Kidney glomerular epithelial cell (primary cell): ENCODE data around the gene MYO3B.

ENCODE experiments used
- DNase-seq: peaks from one replicate; lab custom pipeline; 2025; lab: John Stamatoyannopoulos, UW

MYO3B gene

DNA sequence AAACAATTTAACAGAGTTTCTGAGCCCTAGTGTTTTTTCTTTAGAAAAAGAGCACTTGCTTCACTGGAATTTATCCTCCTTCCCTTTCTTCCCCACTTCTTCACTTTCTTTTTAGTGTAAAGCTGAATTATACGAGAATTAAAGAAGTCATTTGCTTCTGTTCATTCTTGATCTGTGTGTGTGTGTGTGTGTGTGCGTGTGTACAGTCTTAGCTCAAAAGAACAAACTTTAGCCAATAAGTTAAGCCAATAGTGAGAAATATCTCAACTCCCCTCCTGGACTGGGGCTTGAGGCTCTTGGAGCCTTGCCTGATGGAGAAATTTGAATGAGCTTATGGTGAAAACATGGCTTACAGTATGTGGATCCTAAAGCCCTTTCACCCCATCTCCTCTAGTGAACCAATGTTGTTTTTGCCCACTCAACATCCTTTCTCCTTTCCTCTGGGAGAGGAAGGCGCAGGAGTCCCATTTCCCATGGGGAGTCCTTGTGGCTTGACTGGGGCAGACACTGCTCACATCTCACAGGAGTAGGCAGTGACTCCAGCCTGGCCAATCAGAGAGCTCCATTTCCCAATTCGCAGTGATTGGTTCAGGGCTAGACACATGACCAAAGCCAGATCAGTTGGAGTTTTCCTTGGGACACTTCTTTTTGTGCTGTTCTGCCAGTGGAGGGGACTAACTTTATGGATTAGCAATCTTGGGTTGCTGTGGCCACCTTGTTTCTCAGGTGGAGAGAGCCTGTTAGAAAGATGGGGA is 16.3 kb upstream of the MYO3B start:
- DNase-seq: no peak

DNA sequence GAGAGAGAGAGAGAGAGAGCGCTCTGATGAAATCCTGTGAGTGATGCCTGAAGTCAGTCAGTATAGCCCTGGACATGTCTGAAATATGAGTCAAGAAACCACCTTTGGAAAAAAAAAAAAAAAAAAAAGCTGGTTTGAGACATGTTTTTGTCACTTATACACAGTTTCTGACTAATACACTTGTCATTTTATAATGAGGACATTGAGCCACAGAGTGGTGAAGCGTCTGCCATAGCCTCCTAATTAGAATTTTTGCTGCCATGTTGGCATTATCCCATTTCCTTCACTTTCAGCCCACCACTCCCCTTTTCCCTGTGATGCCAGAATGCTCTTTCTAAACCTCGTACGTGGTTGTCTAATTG is 15.7 kb upstream of the MYO3B start:
- peak; percentile 28 for DNase-seq

DNA sequence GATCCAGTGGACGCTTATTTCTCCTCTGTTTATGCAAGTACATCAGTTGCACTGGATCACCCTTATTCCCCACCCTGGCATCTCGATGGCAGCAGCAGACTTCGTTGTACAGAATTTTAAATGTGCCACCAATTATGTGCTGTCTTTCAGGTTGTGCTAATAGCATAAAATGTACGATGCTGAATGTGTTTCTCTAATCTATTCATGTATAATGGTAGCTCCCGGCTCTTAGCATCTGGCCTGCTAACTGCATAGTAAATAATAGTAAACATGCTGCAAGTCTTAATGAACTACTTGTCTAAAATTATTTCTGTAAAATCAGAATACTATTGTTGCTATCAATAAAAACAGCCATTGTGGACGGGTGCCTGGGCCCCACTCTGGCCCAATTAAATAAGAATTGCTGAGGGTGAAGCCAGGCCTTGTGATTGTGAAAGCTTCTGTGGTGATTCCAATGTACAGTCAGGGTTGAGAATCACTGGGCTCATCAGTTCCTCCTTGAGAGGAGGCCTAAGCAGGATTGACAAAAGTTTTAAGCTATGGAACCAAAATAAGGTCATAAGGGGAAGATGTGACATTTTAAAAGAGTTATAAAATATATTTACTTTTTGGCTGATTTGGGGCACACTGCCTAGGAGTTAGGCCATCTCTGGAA is 14.4 kb upstream of the MYO3B start:
- no peak for DNase-seq

DNA sequence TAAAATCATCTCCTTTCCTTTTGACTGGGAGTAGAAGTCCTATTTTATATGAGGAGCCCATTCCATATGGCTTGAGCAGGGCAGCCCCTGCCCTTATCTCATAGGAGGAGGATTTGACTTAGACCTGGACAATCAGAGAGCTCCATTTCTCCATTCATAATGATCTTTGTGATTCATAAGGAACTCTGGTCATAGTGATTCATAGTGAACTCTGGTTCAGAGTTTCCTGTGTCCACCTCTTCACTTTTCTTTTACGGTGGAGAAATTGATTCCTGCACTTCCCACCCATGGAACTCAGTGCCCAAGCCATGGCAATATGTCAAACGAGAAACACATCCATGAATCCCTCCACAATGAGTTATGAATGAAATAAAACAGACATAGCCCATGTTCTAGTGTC is 12.8 kb upstream of the MYO3B start:
- DNase-seq: peak; percentile 12

DNA sequence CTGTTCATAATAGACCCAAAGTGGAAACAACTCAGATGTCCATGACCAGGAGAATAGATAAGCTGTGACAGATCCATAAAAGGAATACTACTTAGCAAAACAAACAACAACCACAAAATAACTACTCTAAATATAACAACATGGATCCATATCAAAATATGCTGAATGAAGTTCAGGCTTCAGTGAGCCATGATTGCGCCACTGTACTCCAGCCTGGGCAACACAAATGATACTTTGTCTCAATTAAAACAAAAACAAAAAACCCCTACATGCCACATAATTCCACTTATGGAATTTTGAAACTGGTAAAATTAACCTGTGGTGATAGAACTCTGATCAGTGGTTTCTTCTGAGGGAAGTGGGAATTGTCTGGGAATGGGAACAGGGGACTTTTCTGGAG is 11.2 kb upstream of the MYO3B start:
- DNase-seq: no peak

DNA sequence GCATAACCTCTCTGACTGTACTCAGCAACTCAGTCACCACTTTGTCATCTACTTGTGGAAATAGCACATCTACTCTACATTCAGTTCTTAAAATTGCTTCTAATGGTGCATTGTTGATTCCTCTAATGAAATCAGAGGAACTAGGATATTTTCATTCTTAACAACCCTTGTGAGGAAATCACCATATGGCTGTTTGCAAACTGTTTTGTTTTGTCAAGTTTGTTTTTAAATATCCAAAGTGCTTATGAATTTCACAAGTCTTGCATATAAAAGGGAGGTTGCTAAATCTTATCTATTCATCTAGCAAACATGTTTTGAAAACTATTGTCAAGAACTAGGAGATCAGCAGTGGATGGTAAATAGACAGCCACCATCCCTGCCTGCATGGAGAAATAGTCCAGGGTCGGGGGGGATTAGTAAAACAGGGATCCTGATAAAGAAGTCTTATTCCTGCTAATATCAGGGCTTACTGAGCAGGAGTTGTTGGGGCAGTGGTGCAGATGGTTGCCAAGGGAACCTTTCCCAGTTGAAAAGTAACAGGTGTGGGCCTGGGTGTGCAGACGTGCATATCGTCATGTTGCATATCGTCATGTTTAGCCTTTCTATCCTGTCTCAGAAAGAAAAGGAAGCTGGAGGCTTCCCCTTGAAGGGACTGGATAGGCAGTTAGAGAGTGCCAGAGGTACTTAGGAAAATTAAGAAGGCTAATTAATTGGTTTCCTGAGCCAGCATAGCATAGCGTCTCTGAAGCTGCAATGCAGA is 7.5 kb upstream of the MYO3B start:
- DNase-seq: peak; percentile 21

DNA sequence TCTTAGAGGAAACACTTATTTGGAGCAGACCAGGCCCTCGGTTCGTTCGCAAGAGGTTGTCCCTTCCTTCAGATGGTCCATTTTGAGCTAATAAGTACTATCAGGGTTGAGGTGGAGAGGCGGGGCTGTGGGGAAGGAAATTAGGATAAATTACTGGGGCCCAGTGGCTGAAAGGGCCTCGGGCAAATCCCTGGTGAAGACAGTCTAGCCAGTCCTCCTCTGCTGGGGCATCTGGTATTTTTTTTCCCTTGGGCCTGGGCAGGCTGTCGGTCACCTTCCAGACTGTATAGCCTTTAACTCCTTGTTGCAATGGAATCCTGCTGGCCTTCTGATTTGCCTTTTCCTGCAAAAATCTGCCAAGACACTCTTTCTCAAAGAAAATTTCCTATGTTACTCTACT is 1.7 kb upstream of the MYO3B start:
- DNase-seq: no peak

DNA sequence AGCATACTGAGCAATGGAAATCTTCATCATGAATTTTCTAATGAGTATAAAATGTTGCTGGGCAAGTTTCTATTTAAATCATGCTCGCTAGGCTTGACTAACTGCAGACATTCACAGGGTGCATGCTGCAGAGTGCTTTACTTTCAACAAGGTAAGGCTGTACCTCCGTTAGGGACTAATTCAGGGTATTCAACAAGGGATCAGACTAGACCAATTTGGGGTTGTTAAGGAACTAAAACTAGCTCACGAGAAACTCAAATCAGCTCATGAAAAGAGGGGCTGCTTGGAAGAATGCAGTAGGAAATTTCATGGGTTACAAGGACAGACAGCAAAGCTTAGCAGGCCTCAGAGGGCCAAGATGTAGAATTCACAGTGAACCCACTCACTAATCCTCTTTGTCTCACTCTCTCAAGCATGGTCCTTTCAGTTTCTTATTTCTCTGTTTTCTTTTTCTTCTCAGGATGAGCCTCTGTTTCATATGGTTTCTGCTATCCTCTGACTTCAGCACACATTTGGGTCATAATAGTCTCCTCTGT is 2.2 kb downstream of the MYO3B start:
- no peak for DNase-seq

DNA sequence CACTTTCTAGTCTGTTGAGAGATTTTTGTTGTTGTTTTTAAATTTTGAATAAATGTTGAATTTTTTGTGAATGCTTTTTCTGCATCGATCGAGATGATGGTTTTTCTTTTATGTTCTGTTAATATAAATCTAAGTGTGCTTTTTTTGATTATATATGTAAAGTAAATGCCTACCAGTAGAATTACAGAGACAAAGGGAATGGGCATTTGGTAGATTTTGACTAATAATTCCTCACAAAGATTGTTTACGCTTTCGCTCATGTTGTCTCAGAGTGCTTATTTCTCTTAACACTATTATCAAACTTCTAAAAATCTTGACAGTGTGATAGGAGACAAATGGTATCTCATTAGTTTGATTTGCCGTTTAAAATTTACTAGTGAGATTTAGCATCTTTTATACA is 3.7 kb downstream of the MYO3B start:
- no peak for DNase-seq

DNA sequence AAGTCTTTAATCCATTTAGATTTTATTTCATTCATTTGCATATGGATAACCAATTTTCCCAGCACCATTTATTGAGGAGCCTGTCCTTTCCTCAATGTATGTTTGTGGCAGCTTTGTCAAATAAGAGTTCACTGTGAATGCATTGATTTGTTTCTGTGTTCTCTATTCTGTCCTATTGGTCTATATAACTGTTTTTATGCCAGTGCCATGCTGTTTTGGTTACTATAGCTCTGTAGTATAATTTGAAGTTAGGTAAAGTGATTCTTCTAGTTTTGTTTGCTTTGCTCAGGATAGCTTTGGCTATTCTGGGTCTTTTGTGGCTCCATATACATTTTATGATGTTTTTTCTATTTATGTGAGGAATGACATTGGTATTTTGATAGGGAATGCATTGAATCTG is 7.4 kb downstream of the MYO3B start:
- no peak for DNase-seq

DNA sequence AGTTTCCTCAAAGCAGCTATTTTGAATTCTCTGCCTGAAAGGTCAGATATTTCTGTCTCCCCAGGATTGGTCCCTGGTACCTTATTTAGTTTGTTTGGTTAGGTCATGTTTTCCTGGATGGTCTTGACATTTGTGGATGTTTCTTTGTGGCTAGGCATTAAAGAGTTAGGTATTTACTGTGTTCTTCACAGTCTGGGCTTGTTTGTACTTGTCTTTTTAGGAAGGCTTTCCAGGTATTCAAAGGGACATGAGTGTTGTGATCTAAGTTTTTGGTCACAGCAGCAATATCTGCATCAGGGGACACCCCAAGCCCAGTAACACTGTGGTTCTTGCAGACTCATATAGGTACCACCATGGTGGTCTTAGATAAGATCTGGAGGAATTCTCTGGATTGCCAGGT is 11.8 kb downstream of the MYO3B start:
- DNase-seq: no peak

DNA sequence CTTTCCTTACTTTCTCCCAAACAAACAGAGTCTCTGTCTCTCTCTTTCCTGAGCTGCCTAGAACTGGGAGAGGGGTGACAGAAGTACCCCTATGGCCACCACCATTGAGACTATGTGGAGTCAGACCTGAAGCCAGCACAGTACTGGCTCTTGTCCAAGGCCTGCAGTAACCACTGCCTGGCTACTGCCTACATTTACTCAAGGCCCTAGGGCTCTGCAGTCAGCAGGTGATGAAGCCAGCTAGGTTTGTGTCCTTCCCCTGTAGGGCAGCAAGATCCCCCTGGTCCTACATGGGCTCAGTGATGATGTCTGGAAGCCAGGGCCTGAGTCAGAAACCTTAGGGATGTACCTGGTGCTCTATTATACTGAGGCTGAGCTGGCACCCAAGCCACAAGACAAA is 12.2 kb downstream of the MYO3B start:
- DNase-seq: no peak

DNA sequence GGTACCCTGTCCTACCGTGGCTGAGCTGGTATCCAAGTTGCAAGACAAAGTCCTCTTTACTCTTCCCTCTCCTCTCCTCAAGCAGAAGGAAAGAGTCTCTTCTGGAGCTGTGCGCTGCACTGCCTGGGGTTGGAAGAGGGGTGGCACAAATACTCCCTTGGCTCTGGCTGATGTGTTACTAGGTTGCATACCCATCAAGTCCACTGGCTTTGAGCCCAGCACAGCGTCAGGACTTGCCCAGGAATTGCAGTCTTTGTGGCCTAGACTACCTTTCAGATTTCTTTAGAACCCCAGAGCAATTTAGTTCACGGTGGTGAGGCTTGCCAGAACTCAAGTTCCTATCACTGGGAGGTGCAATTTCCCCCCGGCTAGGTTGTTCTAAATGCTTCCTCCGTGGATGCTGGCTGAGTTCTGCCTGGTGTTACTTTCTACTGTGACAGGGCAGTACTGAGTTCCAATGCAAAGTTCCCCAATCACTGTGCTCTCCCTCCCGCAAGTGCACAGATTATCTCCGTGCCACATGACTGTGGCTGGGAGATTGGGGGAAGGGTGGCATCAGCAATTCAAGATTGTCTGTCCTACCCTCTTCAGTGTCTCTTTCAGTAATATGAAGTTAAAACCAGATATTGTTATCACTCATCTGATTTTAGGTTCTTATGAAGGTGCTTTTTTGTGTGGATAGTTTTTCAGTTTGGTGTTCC is 13.4 kb downstream of the MYO3B start:
- DNase-seq: no peak

DNA sequence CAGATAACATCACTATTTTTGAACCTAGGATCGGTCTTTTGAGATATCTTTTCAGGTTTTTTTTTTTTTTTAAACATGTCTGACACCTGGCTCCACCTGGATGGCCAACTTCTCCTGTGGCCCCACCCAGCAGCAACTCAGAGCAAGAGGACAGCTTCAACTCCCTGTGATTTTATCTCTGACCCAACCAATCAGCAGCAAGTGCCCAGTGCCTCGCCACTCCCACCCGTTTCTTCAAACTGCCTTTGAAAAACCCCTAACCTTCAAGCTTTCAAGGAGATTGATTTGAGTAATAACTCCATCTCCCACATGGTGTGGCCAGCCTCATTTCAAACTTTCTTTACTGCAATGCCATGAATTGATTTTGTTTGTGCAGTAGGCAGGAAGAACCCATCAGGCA is 19.0 kb downstream of the MYO3B start:
- DNase-seq: no peak

DNA sequence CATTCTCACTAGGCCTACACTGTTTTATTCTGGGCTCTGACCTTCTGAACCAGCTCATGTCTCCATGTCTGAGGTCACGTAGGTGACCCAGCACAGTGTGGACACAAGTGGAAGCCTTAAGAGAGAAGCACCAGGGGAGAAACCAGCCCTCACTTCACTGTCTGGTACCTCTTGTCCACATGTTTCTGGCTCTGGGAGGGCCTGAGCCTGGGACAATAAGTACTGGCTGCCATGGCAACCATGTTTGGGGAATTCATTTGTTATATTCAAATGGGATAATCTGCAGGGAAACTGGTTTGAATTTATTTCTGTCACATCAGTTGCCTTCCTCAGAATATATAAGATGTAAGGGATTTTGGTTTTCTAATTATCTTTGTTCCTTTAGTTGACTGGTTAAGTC is 23.3 kb downstream of the MYO3B start:
- no peak for DNase-seq

DNA sequence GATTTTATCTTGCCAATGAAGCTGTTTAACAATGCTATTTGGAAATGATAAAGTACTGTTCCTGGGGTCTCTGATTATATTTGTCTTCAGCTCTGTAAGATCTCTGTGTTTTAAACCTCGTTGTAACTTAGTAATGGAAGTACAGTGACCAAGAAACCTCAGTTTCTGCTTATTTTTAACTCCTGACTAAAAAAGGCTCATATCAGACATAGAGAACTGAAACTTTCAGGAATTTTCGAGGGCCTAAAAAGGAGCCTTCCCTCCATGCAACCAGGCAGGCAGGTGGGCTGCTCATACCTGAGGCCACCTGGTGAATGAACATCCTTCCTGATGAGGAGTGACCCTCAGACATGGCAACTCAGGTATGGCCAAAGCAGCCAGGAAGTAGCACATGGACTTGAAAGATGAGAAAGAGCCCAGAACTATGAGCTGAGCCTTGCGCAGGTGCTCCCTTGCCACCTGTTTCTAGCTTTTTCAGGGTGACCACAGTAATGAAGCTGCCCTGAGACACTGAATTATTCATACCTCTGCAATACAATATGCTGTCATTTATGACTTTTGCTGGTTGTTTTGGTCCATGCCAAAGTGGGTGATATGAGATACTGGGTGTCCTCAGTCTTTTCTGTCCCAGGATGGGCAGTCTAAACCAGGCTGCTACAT is 23.9 kb downstream of the MYO3B start:
- DNase-seq: no peak

DNA sequence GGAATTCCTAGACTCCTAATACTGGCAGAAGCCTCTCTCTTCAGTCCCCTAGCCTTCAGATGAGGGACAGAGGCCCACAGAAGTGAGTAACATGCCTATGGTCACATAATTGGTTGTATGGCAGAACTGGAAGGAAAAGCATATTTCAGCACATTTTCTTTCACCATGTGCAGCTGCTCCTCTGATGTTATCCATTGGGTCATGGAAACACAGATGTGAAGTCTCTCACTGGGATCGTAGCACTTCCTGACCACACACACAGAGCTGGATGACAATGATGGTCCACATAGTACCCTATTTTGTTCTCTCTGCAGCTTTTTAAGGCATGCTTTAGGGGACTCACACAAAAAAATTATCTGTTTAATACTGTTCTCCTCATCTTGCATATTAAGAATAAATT is 24.5 kb downstream of the MYO3B start:
- no peak for DNase-seq

DNA sequence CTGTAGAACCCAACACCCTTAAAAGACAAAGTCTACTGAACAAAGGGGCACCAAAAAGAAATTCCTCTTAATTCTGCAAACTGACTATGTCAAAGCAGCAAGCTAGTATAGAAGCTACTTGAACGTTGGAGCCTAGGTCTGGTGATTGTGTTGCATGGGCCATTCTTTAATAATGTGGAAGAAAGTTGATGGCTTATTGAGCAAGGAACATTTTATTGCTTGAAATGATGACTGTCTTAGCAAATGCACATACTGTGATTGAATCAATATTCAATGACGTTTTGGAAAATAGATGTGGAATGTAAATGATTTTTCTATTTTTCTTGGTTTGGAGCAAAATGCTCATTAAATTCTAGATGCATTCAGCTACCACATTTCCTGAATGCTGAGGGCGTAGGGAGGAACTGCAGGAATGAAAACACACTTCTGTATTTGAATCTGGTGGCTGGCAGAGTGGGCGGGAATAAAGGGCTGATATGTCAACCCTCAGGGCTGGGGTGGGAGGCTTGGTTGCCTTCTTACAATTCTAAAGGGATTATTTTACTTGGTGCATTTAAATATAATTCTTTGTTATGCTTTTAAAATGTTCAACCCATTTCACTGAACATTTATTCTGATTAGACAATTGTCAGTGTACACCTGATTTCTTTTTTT is 26.5 kb downstream of the MYO3B start:
- DNase-seq: no peak

DNA sequence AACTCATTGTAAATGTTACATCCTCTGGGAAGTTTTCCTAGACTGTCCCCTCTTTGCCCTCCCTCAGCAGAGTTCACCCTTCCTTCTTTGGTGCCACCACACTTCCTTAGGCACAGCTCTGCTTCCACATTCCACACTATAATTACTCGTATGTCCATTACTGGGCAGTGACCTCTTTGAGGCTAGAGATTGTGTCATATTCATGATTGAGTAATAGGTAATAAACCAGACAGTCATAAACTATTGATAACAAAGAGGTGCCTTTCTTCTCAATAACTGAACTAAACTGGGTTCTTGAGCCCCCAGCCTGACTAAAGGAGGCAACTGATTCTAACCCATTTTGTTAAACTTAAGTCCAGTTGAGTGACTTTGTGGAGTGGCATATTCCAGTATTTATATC is 28.3 kb downstream of the MYO3B start:
- no peak for DNase-seq

DNA sequence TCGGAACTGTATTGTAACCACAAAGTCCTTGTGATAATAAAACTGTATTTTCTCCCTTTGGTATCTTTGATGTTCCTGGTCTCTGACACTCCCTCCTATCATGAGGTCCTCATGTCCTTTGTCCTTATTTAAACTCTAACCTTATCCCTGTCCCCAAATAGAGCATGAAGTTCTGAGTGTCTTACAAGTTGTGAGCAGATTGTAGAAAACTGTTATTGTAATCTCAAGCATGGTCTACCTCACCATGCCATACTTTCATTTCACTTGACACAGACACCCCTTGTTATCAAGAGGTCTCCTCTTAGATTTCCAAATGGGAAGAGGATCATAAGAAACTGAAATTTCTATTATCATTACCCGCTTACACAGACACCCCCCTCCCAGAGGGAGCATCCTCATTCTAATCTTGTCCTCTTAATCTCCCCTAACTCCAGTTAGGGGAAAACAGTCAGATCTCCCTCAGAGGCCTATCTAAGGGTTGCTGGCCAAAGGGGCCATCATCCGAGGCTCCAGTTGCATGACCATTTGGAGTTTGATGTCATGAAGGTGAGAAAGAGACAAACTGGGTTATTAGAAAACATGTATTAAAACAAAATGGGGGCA is 29.0 kb downstream of the MYO3B start:
- no peak for DNase-seq

DNA sequence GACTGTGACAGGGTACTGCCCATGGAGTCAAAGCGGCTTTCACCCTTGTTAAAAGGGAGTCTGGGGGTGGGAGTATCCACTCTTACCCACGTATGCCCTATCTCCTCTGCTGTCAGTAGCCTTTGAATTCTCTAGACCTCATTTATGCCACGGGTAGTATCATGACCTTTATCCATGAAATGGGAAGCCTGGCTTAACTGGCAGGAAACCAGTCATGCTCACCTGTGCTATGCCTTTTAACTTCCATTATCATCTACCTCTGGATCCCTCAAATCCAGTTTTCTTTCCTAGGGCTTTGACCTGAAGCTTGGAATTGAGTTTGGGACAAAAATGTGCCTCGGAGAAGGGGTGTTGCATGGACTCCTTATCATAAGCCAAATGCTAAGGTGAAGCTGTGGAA is 30.0 kb downstream of the MYO3B start:
- no peak for DNase-seq
